NCI-H1105 treated with DMSO at 0.1 percent for 48 hours (cell line): ENCODE measurements around the gene PRKD3.
"Not testable (repeated sequence)": the region's sequence is repeated elsewhere in the genome, so short reads cannot be mapped to it uniquely, and the experiment has no call there.

ENCODE experiments used
- DNase-seq: peaks from one replicate; lab custom pipeline; 2025; lab: John Stamatoyannopoulos, UW

PRKD3 gene

GRCh38 chr2:37316181-37316580 is 8.5 kb downstream of the PRKD3 start:
- no peak for DNase-seq

DNA sequence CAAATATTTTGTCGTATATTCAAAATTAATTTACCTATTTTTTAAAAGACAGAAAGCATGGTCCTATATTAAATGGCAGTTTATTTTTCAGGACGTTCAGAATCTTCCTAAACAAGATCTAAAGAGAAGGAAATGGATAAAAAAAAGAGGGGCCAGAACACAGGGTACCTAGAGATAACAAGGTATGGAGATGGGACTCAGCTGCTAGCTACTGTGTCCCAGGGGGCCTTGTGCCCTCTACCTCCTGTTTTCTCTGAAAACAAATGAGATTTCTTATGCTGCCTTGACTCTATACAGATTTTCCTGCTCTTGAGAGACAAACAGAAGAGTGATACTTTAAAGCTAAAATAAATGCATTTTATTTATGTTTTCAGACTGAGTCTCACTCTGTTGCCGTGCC is 9.3 kb downstream of the PRKD3 start:
- DNase-seq = no peak

DNA sequence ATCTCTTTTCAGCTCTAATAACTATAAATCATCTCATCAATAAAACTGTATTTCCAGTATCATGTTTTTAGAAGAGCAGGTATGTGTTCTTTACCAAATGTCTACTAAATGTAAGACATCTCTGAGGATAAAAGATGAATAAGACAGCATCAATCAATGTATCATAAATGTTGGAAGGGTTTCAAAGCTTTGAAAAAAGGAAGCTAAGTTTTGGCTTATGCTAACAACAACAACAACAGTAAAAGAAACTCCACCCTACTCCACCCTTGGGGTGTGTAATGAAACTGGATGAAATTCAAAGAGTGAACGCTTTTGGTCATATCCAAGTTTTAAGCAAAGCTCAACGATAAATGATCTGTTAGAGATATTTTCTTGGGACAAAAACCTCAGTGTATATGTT is 17.1 kb downstream of the PRKD3 start:
- no peak for DNase-seq

GRCh38 chr2:37306024-37306423 is 18.6 kb downstream of the PRKD3 start:
- peak; percentile 34 for DNase-seq

- DNase-seq = no peak
Observed at GRCh38 chr2:37302701-37303252, 21.9 kb downstream of the PRKD3 start.

GRCh38 chr2:37301408-37301807 is 23.2 kb downstream of the PRKD3 start:
- no peak for DNase-seq

DNA sequence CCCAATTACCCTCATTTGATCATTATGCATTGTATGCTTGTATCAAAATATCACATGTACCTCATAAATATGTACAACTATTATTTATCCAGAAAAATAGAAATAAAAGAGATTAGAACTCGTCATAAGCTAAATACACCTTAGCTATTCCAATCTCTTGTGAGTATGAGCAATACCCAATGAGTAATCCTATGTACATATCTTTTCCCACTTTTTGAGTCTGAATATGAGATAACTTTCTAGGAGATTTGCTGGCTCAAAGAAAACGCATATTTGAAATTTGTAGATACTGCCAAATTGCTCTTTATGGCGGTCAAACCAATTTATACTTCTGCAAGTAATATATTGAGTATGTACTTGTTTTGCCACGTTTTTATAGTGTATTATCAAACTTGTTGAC is 24.1 kb downstream of the PRKD3 start:
- no peak for DNase-seq

DNA sequence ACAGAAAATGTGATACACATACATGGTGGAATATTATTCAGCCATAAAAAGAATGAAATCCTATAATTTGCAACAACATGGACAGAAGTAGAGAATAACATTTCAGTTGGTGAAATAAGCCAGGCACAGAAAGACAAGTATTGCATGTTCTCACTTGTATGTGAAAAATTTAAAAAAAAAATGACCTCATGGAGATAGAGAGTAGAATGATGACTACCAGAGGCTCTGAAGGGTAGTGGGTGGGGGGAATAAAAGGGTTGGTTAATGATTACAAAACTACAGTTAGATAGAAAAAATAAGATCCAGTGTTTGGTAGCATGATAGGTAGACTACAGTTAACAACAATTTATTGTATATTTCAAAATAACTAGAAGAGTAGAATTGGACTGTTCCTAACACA is 24.5 kb downstream of the PRKD3 start:
- no peak for DNase-seq

GRCh38 chr2:37297632-37298031 is 27.0 kb downstream of the PRKD3 start:
- DNase-seq = no peak

DNA sequence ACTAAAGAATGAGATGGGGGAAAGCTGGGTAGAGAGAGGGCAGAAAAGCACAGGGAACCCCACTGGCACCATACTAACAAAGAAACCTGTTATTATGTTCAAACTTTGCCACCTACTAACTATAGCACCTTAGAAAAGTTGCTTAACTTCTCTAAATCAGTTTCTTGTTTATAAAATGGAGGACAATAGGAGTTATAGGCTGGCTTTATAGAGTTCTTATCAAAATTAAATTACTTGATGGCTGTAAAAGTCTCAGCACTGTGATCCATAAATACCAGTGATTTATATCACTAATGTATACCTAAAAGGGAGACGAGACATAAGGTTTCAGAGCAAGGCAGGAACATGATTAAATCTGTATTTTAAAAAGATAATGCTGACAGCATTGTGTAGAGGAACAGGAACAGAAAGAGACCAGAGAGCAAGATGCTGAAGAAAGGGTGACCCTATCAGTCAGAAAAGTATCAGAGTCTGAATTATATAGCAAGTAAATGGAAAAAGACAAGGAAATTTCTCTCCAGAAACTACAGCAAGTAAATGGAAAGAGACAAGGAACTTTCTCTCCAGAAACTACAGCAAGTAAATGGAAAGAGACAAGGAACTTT is 29.1 kb downstream of the PRKD3 start:
- no peak for DNase-seq

GRCh38 chr2:37294858-37295257 is 29.8 kb downstream of the PRKD3 start:
- not testable (repeated sequence) for DNase-seq

- DNase-seq = no peak
Observed at GRCh38 chr2:37291680-37292079, 33.0 kb downstream of the PRKD3 start.

GRCh38 chr2:37287966-37288365 is 36.7 kb downstream of the PRKD3 start:
- DNase-seq = no peak

GRCh38 chr2:37284381-37284780 is 40.3 kb downstream of the PRKD3 start:
- DNase-seq = no peak

DNA sequence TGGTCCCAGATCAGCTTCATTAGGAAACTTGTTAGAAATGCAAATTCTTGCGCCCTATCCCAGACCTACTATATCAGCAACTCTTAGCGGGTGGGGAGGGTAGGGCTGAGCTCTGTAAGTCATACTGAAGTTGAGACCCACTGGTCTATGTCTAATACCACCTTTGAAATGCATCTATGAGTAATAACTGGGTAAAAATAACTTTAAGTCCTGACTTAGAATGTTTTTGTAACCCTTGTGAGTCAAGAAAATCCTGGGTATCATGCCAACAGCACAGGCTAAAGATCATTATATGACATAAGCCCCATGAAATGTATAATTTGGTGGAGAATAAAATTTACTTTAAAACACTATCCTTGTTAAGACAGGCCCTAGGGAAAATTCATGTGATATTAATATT is 41.4 kb downstream of the PRKD3 start:
- DNase-seq = no peak

DNA sequence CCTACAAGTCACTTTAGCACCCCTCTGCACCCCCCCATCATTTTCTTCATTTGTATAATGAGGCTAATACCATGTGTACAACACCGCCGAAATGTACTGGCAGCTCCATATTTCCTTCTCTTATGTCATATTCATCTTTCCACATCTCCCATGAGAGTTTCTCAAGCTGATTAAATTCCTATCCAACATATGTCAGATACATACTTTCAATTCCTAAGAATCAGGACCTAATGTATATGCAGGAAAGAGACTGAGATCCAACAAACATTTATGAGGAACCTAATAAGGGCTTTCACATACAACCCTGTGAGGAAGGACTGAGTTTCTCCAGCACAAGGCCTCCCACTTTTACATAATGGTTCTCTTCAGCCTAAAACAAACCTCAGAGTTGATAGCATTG is 41.9 kb downstream of the PRKD3 start:
- DNase-seq = no peak

- DNase-seq = no peak
Observed at GRCh38 chr2:37281916-37282315, 42.7 kb downstream of the PRKD3 start.

DNA sequence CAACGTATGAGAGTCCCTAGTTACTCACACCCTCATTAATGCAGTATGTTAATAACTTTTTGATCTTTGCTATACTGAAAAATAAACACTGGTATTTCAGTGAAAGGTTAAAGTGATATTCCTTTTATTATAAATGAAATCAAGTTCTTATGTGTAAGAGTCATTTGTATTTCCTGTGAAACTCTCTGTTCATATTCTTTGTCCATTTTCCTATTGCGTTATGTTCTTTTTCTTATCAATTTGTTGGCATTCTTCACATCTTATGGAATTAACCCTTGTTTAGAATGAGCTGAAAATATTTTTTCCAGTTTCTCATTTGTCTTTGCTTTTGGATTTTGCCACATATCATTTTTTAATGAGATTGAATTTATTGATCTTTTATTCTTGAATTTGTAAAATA is 48.3 kb downstream of the PRKD3 start:
- DNase-seq = no peak
